ENCODE data around the gene MESP2. TPM values are rescaled to one million over a fixed set of nuclear protein-coding genes. Genes with fewer than 3 reads are reported as not detected.

The MESP2 gene, protein sequence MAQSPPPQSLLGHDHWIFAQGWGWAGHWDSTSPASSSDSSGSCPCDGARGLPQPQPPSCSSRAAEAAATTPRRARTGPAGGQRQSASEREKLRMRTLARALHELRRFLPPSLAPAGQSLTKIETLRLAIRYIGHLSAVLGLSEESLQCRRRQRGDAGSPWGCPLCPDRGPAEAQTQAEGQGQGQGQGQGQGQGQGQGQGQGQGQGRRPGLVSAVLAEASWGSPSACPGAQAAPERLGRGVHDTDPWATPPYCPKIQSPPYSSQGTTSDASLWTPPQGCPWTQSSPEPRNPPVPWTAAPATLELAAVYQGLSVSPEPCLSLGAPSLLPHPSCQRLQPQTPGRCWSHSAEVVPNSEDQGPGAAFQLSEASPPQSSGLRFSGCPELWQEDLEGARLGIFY
- total RNA-seq, result not detected

DNA sequence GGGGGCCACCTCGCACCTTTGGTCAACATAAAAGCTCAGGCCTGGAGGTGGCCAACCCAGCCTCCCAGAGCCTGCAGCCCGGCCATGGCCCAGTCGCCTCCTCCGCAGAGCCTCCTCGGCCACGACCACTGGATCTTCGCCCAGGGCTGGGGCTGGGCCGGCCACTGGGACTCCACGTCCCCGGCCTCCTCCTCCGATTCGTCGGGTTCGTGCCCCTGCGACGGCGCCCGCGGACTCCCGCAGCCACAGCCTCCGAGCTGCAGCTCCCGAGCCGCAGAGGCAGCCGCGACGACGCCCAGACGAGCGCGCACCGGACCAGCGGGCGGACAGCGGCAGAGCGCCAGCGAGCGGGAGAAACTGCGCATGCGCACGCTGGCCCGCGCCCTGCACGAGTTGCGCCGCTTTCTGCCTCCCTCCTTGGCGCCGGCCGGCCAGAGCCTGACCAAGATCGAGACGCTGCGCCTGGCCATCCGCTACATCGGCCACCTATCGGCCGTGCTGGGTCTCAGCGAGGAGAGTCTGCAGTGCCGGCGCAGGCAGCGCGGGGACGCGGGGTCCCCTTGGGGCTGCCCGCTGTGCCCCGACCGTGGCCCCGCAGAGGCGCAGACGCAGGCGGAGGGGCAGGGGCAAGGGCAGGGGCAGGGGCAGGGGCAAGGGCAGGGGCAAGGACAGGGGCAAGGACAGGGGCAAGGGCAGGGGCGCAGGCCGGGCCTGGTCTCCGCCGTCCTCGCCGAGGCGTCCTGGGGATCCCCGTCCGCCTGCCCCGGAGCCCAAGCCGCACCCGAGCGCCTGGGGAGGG, at the start of gene MESP2:
TSS of gene MESP2 (plus strand) at position 59 of the 799 bp plus-strand sequence. CDS start at position 85, 26 bp downstream.

DNA sequence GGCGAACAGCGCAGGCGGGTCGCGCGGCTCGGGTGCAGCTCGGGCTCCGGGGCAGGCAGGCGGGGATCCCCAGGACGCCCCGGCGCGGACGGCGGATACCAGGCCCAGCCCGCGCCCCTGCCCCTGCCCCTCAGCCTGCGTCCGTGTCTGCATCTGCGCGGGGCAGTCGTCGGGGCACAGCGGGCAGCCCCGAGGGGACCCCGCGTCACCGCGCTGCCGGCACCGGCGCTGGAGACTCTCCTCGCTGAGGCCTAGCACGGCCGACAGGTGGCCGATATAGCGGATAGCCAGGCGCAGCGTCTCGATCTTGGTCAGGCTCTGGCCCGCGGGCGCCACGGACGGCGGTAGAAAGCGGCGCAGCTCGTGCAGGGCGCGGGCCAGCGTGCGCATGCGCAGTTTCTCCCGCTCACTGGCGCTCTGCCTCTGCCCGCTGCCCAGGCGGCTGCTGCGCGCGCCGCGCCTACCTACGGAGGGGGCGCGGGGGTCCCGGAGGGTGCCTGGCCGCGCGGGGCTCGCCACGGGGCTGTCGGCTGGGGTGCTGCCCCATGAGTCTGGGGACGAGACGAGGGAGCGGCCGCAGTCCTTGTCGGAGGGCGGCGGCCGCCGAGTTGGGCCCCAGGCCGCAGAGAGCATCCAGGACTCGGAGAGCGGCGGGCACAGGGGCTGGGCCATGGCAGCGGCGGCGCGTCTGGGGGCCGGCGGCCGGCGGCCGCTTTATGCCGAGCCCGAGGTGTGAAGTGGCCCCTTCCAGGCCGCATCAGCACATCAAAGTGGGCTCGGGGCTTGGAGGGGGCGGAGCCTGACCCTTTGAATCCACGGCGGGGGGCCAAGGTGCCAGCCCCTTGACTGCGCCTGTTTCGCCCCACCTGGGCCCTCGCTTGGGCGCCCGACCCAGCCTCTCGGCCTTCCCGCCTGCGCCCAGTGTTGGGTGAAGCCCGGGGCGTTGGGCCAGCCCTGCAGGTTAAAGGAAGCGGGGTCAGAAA, 25.3 kb upstream of the MESP2 start, which contains the start of gene MESP1:
TSS of gene MESP1 (minus strand) at position 690 of the 983 bp plus-strand sequence. CDS start at position 672, 18 bp downstream.

Other genes starting within 250 kb of the MESP2 start
- 10 to 100 TPM; 16.1 to 17.3 TPM for gene TICRR, start 200.9 kb upstream of the MESP2 start, total RNA-seq
- under 1 TPM; 0.07 to 0.08 TPM for gene KIF7, start 120.9 kb upstream of the MESP2 start, total RNA-seq
- gene PLIN1, start 97.0 kb upstream of the MESP2 start, total RNA-seq, result not detected
- 1 to 10 TPM; 1.2 to 1.5 TPM for gene PEX11A, start 85.6 kb upstream of the MESP2 start, total RNA-seq
- gene WDR93, start 85.5 kb upstream of the MESP2 start, total RNA-seq, result not detected
- 1 to 10 TPM; 1.2 to 1.4 TPM for gene MESP1, start 25.1 kb upstream of the MESP2 start, total RNA-seq
- gene ANPEP, start 38.5 kb downstream of the MESP2 start, total RNA-seq, result 1 to 10 TPM; 1.0 to 1.4 TPM
- gene AP3S2, start 117.7 kb downstream of the MESP2 start, total RNA-seq, result 10 to 100 TPM; 21.6 to 22.1 TPM
- not detected for gene ARPIN, start 136.6 kb downstream of the MESP2 start, total RNA-seq
- 10 to 100 TPM; 20.5 to 23.7 TPM for gene ZNF710, start 225.0 kb downstream of the MESP2 start, total RNA-seq